Tibial nerve (tissue), 4 donors: ENCODE measurements around the gene ZFP64.

Experiments
- EP300 ChIP-seq, 2 donors: sonication (generic); formaldehyde crosslinking; IDR thresholded peaks; one replicate each; pipeline ENCODE4 v1.6.1; 2017; ENCODE audit warnings: antibody characterized with exemption in 2 of 2, mild to moderate bottlenecking in 1 of 2
- POLR2A ChIP-seq, 2 donors: fragments of 450-650 bp; IDR thresholded peaks; one replicate each; pipeline ENCODE4 v1.6.1; 2017; ENCODE audit warnings: antibody characterized with exemption in 2 of 2, mild to moderate bottlenecking in 2 of 2, moderate library complexity in 2 of 2
- TF ChIP-seq, protein P1 (sequence below), 5 experiments: fragments of 200-600 bp in 3 of 5; fragments of 450-650 bp in 2 of 5; sonication (generic) in 3 of 5; IDR thresholded peaks; one replicate each; pipeline ENCODE4 v1.5.1; 2016 to 2019; ENCODE audit warnings: antibody characterized with exemption in 5 of 5, mild to moderate bottlenecking in 3 of 5, moderate library complexity in 2 of 5

DNA sequence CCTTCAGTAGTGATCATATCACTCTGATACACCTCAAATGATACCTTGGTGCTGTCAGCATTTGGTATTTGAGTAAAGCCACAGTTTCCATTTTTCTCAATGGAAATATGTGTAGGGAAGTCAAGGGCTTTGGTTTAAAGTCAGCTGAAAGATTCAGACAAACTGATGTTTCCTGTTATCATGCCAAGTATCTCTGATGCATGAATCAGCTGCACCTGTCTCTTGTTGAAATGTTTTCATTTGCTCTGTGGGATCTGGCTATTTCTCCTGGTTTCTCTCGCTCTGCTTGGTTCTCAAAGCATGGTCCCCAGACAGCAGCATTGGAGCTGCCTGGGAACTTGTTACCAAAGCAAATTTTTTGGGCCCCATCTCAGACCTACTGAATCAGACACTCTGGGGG is 23.5 kb downstream of the ZFP64 start:
- TF ChIP-seq EP300 (IDR thresholded peaks at IDR 0.05) (no peak), POLR2A (IDR thresholded peaks at IDR 0.05) (no peak)
- TF ChIP-seq, protein P1, sequence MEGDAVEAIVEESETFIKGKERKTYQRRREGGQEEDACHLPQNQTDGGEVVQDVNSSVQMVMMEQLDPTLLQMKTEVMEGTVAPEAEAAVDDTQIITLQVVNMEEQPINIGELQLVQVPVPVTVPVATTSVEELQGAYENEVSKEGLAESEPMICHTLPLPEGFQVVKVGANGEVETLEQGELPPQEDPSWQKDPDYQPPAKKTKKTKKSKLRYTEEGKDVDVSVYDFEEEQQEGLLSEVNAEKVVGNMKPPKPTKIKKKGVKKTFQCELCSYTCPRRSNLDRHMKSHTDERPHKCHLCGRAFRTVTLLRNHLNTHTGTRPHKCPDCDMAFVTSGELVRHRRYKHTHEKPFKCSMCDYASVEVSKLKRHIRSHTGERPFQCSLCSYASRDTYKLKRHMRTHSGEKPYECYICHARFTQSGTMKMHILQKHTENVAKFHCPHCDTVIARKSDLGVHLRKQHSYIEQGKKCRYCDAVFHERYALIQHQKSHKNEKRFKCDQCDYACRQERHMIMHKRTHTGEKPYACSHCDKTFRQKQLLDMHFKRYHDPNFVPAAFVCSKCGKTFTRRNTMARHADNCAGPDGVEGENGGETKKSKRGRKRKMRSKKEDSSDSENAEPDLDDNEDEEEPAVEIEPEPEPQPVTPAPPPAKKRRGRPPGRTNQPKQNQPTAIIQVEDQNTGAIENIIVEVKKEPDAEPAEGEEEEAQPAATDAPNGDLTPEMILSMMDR (IDR thresholded peaks at IDR 0.05), result no peak
